ENCODE results near the gene DISC1.

DNA sequence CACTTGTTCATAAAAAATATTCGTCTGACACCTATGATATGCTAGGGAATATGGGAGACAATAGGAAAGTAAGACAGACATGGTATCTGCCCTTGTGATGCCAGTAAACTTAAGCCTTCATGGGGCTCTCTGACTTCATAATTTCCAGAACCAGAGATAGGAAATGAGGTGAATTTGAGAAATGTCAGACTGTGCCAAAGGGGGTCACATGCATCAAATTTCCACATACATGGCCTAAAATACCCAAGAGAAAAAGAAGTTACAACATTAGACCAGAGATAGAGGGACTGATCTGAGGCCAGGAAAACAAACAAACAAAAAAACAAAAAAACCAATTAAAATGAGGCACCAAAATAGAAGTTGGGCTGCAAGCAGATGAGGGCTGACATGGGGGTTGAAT is 75.7 kb downstream of the DISC1 start:
- no peak for TF ChIP-seq POLR2AphosphoS5 (IDR thresholded peaks at IDR 0.05; ENCODE audit: low read depth)
- no peak for TF ChIP-seq CTCF (IDR thresholded peaks at IDR 0.05; ENCODE audit: insufficient read depth, low read length)

Measured in HL-60 (cell line).